GM21717 (cell line): Measurements from ENCODE around the gene PCNP.
"Not testable (repeated sequence)": the region's sequence is repeated elsewhere in the genome, so short reads cannot be mapped to it uniquely, and the experiment has no call there.

Experiments
- ATAC-seq: cut with Tn5 transposase; IDR thresholded peaks from one replicate; pipeline ENCODE4 v1.9.1; 2021; ENCODE audit warnings: mild to moderate bottlenecking, moderate library complexity; ENCODE audit not compliant: unreplicated experiment

Gene PCNP

GRCh38 chr3:101631098-101631796 lies 57.3 kb downstream of the PCNP start:
- ATAC-seq = no peak

GRCh38 chr3:101631959-101632358 lies 58.0 kb downstream of the PCNP start:
- ATAC-seq = not testable (repeated sequence)

GRCh38 chr3:101632586-101632985 lies 58.6 kb downstream of the PCNP start:
- ATAC-seq = no peak

GRCh38 chr3:101633186-101633585 lies 59.2 kb downstream of the PCNP start:
- no peak for ATAC-seq

GRCh38 chr3:101634591-101635196 lies 60.7 kb downstream of the PCNP start:
- ATAC-seq = no peak

- no peak for ATAC-seq
These were observed 61.4 kb downstream of the PCNP start for GRCh38 chr3:101635345-101635744.

- peak; percentile 85 for ATAC-seq
These were observed 62.2 kb downstream of the PCNP start for GRCh38 chr3:101635954-101636798.

- ATAC-seq = no peak
These were observed 63.5 kb downstream of the PCNP start for GRCh38 chr3:101637451-101637850.

GRCh38 chr3:101638261-101638745 lies 64.3 kb downstream of the PCNP start:
- no peak for ATAC-seq

- no peak for ATAC-seq
These were observed 65.4 kb downstream of the PCNP start for GRCh38 chr3:101639280-101639963.

- no peak for ATAC-seq
These were observed 66.3 kb downstream of the PCNP start for GRCh38 chr3:101640256-101640655.

GRCh38 chr3:101641397-101642115 lies 67.6 kb downstream of the PCNP start:
- ATAC-seq = not testable (repeated sequence)

GRCh38 chr3:101642441-101642840 lies 68.5 kb downstream of the PCNP start:
- no peak for ATAC-seq

GRCh38 chr3:101643009-101643844 lies 69.2 kb downstream of the PCNP start:
- ATAC-seq = no peak
